NCI-H446 treated with DMSO at 0.1 percent for 48 hours (cell line): ENCODE data around the gene KIAA2012.
"Not testable (repeated sequence)": the region's sequence is repeated elsewhere in the genome, so short reads cannot be mapped to it uniquely, and the experiment has no call there.

Experiments used
- DNase-seq: peaks from one replicate; lab custom pipeline; 2025; lab: John Stamatoyannopoulos, UW

KIAA2012 gene

GRCh38 chr2:202196727-202197126, 123.7 kb downstream of the KIAA2012 start:
- DNase-seq = no peak

DNA sequence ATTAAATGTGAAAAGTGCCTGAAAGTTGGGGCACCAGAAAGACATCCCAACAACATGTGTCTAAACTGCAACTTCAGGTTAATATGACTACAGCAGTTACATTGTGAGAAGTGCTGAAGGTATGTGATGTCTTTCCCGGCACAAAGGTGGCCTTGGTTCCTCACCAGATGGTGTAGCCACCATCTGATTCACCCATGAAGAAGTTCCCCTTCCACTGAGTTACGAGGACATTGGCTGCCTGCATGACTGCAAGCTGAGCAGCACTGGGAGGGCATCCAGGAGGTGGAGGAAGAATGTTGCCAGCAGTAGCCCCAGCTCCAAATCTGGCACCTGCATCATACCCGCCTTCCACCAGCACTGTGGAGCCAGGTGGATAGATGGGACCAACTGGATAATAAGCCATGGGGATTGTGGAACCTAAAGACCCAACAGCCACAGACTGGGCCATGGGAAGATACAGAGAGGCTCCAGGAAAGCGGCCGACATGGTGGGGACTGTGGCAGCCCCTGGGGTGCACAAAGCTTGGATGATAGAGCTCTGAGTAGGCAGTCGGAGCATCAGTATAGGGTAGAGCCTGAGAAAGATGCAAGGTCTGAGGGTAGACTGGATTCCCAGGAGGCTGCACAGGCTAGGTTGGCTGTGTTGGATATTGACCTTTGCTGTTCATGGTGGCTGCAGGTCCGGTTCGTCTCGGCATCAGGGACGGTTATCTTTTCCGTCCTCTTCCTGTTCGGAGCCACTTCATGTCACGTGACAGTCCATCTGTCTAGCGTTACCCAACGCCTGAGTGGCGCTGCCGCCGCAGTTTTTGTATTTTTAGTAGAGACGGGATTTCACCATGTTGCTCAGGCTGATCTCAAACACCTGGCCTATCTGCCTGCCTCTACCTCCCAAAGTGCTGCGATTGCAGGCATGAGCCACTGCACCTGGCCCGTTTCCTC, 128.4 kb downstream of the KIAA2012 start:
- no peak for DNase-seq

- no peak for DNase-seq
Observed at GRCh38 chr2:202203348-202203747, 130.3 kb downstream of the KIAA2012 start.

DNA sequence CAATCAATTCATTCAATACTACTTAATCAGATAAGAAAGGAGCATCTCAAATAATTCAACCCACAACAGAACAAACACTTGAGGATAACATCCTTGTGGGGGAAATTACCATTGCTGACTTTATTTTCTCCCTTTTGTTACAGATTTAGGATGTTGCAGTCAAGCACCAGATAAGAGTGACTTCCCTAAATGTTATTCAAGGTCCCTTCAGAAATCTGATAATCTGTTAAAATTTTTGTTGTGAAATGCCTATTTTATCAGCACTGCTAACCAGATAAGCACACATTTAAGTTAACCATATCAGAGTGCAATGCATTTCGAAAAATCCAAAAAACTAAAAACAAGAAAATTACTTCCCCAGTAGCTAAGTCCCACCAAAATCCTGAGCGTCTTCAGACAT, 131.8 kb downstream of the KIAA2012 start:
- no peak for DNase-seq

DNA sequence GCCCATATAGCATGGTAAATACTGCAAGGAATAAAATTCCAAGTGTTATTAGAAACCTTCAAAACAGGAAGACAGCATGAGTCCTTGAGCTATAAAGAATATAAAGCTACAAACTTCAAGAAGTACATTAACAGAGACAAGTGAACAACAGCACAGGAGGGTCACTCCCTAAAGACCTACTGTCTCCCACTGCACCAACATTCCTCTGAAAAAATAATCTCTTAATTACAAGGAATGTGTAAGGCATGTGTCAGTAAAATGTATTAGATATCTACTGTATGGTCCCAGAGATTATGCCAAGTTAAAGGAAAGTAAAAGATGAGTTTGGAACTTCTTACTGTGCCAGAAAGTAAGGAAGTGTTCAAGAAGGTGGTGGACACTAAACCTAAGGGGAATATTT, 135.5 kb downstream of the KIAA2012 start:
- DNase-seq = no peak

- DNase-seq = no peak
Observed at GRCh38 chr2:202215179-202215578, 142.1 kb downstream of the KIAA2012 start.

- DNase-seq = no peak
Observed at GRCh38 chr2:202221873-202222272, 148.8 kb downstream of the KIAA2012 start.

DNA sequence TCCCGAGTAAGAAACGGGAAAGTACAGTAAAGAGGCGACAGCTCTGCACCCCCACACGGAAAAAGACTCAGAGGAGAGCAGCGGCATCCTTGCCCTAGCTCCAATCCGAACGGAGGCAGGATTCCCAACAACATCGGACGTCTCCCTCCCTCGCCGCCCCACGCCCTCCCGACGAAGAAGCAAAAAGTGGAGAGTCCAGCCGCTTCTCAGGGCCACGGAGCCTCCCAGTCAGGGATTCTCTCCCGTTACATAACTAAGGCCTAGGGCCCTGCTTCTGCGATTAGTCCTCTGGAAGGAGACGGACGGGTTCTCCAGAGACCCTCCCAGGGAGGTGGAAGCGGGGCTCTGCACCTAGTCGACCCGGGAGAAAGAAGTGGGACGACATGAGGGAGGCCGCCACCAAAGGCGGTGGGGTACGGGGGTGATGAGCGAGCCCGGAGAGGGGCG, 164.8 kb downstream of the KIAA2012 start:
- DNase-seq = no peak

- peak; percentile 71 for DNase-seq
Observed at GRCh38 chr2:202238234-202239197, 165.5 kb downstream of the KIAA2012 start, which contains the start of gene SUMO1. SUMO1 (minus strand) TSS chr2:202238597; CDS start chr2:202238451, 146 bp downstream.

DNA sequence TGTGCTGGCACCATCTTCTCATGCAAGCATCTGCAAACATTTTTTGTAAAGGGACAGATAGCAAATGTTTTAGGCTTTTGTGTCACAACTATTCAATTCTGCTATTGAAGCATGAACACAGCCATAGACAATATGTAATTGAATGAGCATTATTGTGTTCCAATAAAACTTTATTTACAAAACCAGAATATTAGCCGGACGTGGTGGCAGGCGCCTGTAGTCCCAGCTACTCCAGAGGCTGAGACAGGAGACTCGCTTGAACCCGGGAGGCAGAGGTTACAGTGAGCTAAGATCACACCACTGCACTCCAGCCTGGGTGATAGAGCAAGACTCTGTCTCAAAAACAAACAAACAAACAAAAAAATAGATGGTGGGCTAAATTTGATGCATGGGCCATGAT, 174.7 kb downstream of the KIAA2012 start:
- DNase-seq = not testable (repeated sequence)

GRCh38 chr2:202249521-202250253, 176.6 kb downstream of the KIAA2012 start:
- DNase-seq = no peak

DNA sequence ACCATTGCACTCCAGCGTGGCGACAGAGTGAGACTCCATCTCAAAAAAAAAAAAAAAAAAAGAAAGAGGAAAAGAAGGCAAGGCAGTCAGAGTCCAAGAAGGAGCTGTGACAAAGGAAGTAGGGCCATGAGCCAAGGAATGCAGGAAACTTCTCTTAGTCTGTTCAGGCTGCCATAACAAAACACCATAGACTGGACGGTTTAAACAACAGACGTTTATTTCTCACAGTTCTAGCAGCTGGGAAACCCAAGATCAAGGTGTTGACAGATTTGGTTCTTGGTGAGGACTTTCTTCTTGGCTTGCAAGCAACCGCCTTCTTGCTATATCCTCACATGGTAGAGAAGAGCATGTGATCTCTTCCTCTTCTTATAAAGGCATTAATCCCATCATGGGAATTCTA, 178.4 kb downstream of the KIAA2012 start:
- DNase-seq = no peak
